ENCODE results near the gene ZMIZ1.

The ZMIZ1 gene

DNA sequence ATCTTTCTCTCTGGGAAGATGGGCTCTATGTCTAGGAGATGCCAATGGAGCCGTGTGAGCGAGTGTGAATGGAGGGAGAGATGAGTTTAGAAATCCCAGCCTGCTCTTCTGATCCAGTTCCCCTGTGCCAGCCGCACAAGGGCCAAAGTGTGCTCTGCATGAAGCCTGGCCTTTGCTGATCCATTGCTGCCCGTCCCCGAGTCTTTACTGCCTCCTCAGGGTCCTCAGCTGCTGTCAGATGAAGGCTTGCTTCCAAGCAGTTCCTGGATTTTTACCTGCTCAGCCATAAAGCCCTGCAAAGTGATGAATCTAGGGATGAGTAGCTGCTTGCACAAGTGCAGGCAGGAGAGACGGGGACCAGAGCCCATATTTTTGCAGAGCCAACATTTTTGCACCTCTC lies 115.9 kb downstream of the ZMIZ1 start:
- H3K4me3 ChIP-seq (IDR thresholded peaks at IDR 0.05; ENCODE audit: insufficient read depth, low read depth, low read length) = no peak overlapping the region
- H3K27me3 ChIP-seq (ENCODE audit: insufficient read depth, low read depth) = no peaks in the 10 kb centered on the region
- no peaks in the 10 kb centered on the region for H3K4me1 ChIP-seq (ENCODE audit: low read depth, poor library complexity, severe bottlenecking)
- H3K36me3 ChIP-seq (ENCODE audit: insufficient read depth) = no peaks in the 10 kb centered on the region
- H2AFZ ChIP-seq (ENCODE audit: low read depth) = no peak overlapping the region
- TF ChIP-seq CTCF (conservative IDR thresholded peaks at IDR 0.05; ENCODE audit: low read depth, low read length) = no peak
- no peaks in the 10 kb centered on the region for H3K79me2 ChIP-seq (ENCODE audit: insufficient read depth, low read depth)
- H3K9ac ChIP-seq = no peak overlapping the region
- H3K27ac ChIP-seq = no peak overlapping the region
- no peaks in the 10 kb centered on the region for H4K20me1 ChIP-seq (ENCODE audit: insufficient read depth)
- no peak overlapping the region for H3K4me2 ChIP-seq

DNA sequence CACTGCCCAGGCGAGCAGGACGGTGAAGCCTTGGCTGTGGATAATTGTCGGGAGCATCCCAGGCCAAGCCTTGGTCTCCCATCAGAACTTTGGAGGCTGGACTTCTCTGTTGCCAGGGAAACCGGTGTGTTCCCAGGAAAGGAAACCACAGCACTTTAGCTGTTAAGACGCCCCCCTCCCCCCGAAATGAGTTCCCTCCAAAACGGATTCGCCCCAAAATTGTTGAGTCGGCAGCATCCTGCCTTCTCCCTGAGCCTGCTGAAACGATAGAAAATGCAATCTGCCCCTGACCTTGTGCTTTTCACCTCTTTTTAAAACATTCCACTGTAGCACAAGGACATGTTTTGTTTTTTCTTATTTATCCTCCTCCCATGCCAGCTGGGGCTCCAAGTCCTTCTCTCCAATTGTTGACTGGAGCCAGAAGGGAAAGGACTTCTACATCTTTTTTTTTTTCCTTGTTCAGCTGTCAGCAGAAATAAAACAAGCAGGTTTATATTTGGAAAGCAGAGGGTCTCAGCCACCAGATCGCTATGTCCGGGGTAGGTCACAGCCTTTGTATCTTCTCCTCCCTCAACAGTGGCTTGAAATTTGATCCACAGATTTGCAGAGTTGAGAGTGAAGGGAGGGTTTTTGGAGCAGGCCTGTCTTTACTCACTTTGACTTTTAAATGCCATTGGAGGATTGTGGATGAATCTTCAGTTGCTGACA lies 116.5 kb downstream of the ZMIZ1 start:
- no peaks in the 10 kb centered on the region for H4K20me1 ChIP-seq (ENCODE audit: insufficient read depth)
- no peak overlapping the region for H3K9ac ChIP-seq
- H3K27me3 ChIP-seq (ENCODE audit: insufficient read depth, low read depth) = no peaks in the 10 kb centered on the region
- H3K27ac ChIP-seq = no peak overlapping the region
- TF ChIP-seq CTCF (conservative IDR thresholded peaks at IDR 0.05; ENCODE audit: low read depth, low read length) = no peak
- H3K79me2 ChIP-seq (ENCODE audit: insufficient read depth, low read depth) = no peaks in the 10 kb centered on the region
- H3K4me2 ChIP-seq = no peak overlapping the region
- H3K36me3 ChIP-seq (ENCODE audit: insufficient read depth) = no peaks in the 10 kb centered on the region
- H3K4me3 ChIP-seq (IDR thresholded peaks at IDR 0.05; ENCODE audit: insufficient read depth, low read depth, low read length) = no peak overlapping the region
- H2AFZ ChIP-seq (ENCODE audit: low read depth) = no peak overlapping the region
- H3K4me1 ChIP-seq (ENCODE audit: low read depth, poor library complexity, severe bottlenecking) = no peaks in the 10 kb centered on the region

DNA sequence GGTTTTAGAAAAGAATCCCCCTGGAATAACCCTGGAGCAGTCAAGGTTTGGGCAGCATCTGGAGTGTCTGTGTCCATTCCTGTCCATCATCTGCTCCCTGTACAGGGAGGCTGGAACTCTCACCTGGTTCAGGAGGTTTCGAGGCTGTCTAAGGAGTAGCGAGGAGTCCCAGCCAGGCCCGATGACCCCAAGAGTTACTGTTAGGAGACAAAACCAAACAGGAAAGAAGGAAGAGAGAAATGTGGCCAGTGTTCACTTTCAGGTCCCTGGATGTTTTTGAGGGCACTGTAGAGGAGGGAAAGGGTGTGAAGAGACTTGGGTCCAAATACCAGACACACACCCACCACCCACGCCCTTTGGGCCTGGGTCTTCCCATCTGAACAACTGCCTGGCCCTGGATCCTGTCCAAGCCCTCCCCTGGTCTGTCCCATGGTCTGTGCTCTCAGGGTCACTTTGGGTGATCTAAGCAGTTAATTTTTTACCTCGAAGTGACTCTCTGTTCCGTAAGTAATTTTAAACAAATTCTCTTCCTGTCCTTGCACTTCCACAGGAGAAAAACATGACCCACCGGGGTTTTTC lies 117.1 kb downstream of the ZMIZ1 start:
- Histone ChIP-seq H3K9ac (no peak overlapping the region), H4K20me1 (ENCODE audit: insufficient read depth) (no peaks in the 10 kb centered on the region), H3K4me2 (no peak overlapping the region), H3K4me3 (IDR thresholded peaks at IDR 0.05; ENCODE audit: insufficient read depth, low read depth, low read length) (no peak overlapping the region), H2AFZ (ENCODE audit: low read depth) (no peak overlapping the region), H3K27me3 (ENCODE audit: insufficient read depth, low read depth) (no peaks in the 10 kb centered on the region), H3K4me1 (ENCODE audit: low read depth, poor library complexity, severe bottlenecking) (no peaks in the 10 kb centered on the region), H3K27ac (no peak overlapping the region), H3K36me3 (ENCODE audit: insufficient read depth) (no peaks in the 10 kb centered on the region), H3K79me2 (ENCODE audit: insufficient read depth, low read depth) (no peaks in the 10 kb centered on the region)
- no peak for TF ChIP-seq CTCF (conservative IDR thresholded peaks at IDR 0.05; ENCODE audit: low read depth, low read length)

GRCh38 chr10:79186486-79187120 lies 117.8 kb downstream of the ZMIZ1 start:
- no peaks in the 10 kb centered on the region for H3K4me1 ChIP-seq (ENCODE audit: low read depth, poor library complexity, severe bottlenecking)
- H3K36me3 ChIP-seq (ENCODE audit: insufficient read depth) = no peaks in the 10 kb centered on the region
- no peak overlapping the region for H3K27ac ChIP-seq
- no peak overlapping the region for H3K9ac ChIP-seq
- H2AFZ ChIP-seq (ENCODE audit: low read depth) = no peak overlapping the region
- H4K20me1 ChIP-seq (ENCODE audit: insufficient read depth) = no peaks in the 10 kb centered on the region
- no peak overlapping the region for H3K4me3 ChIP-seq (IDR thresholded peaks at IDR 0.05; ENCODE audit: insufficient read depth, low read depth, low read length)
- TF ChIP-seq CTCF (conservative IDR thresholded peaks at IDR 0.05; ENCODE audit: low read depth, low read length) = no peak
- no peaks in the 10 kb centered on the region for H3K79me2 ChIP-seq (ENCODE audit: insufficient read depth, low read depth)
- H3K27me3 ChIP-seq (ENCODE audit: insufficient read depth, low read depth) = no peaks in the 10 kb centered on the region
- H3K4me2 ChIP-seq = no peak overlapping the region

All from KMS-11 (cell line).